ENCODE data around the gene PLXNB2. TPM values are rescaled to one million over a fixed set of nuclear protein-coding genes. Genes with fewer than 3 reads are reported as not detected.

The PLXNB2 gene
- total and polyA plus RNA-seq, 4 donors, result 123 to 310 (median 173) TPM

DNA sequence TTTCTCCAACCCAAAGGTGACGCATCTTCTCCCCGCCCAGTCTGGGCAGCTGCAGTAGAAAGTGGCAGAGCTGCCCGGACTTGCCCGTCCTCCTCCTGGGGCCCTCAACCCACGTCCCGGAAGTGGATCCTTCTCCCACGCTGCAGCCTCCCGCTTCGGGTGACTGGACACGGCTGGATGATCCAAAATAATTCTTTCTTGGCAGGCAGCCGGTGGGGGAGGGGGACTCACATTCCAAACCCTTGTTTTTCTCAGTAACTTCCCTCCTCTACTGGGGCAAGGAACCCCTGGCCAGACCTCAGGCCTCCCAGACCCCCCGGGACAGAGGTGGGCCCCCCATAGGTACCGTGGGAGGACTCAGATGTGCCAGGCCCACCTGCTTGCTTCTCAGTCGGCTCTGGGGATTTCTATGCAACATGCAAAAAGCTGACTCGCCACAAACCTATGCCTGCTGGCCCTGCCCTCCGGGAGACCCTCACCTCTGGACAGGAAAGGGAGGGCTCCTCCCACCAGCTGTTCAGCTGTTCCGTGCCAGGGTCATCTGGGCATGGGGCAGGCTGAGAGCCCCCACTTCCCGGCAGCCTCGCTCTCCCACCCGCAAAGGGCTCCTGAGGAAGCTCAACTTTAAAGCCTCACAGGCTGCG, 1.4 kb downstream of the PLXNB2 start:
- peak overlapping the region; percentile 62 for H3K4me3 ChIP-seq
- peak; percentile 90 to 95 (median 91) for DNase-seq
- 4 to 9% methylated on average over 21 of the region's 21 CpGs for WGBS, 2 donors
- H3K27me3 ChIP-seq (ENCODE audit: control insufficient read depth in 3 of 3, insufficient read depth in 3 of 3, low read length in 2 of 3), result no peaks in the 10 kb centered on the region
- ATAC-seq (ENCODE audit: insufficient read depth, low FRiP score), result peak; percentile 60
- H3K9me3 ChIP-seq (ENCODE audit: control insufficient read depth in 4 of 4, insufficient read depth in 3 of 4, low read length in 3 of 4), result no peaks in the 10 kb centered on the region
- TF ChIP-seq, protein P1, sequence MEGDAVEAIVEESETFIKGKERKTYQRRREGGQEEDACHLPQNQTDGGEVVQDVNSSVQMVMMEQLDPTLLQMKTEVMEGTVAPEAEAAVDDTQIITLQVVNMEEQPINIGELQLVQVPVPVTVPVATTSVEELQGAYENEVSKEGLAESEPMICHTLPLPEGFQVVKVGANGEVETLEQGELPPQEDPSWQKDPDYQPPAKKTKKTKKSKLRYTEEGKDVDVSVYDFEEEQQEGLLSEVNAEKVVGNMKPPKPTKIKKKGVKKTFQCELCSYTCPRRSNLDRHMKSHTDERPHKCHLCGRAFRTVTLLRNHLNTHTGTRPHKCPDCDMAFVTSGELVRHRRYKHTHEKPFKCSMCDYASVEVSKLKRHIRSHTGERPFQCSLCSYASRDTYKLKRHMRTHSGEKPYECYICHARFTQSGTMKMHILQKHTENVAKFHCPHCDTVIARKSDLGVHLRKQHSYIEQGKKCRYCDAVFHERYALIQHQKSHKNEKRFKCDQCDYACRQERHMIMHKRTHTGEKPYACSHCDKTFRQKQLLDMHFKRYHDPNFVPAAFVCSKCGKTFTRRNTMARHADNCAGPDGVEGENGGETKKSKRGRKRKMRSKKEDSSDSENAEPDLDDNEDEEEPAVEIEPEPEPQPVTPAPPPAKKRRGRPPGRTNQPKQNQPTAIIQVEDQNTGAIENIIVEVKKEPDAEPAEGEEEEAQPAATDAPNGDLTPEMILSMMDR (IDR thresholded peaks at IDR 0.05; ENCODE audit: control extremely low read depth, extremely low read depth), result no peak
- peaks cover 8 to 66% (median 55%) of the 10 kb centered on the region in 5 donors for H3K4me1 ChIP-seq (ENCODE audit: control insufficient read depth in 5 of 5, insufficient read depth in 5 of 5, low read length in 5 of 5)
- peak overlapping the region; percentile 59 to 75 for H3K9ac ChIP-seq (ENCODE audit: insufficient read depth in 1 of 2, low read length in 2 of 2)
- peak overlapping the region; percentile 88 to 94 for H3K27ac ChIP-seq (ENCODE audit: low read depth in 1 of 2, low read length in 1 of 2)
- peaks cover 0 to 13% (median 3%) of the 10 kb centered on the region in 4 donors for H3K36me3 ChIP-seq (ENCODE audit: control insufficient read depth in 4 of 4, insufficient read depth in 4 of 4, low read length in 4 of 4)

DNA sequence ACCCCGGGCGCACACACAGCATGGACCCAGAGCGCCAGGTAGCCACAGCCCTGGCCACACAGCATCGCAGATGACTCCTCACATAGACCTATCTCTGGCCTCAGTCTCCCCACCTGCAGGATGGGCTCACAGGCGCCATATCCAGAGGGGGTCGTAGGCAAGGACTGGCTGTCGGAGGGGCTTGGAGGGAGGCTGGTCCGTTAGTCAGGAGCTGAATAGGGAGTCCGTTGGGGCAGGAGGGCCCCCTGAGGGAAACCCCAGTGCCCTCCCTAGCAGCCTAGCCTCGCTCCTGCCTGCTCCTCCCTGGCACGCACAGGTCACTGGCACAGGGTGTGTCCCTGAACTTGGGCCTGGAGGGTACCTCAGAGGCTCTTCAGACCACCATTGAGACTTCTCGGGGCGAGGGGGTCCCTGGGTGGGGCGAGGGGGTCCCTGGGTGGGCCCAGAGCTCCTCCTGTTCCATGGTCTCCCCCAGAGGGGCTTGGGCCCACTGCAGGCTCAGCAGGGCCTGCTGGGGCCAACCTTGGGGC, 2.0 kb downstream of the PLXNB2 start:
- Histone ChIP-seq H3K9ac (ENCODE audit: insufficient read depth in 1 of 2, low read length in 2 of 2) (peak overlapping the region in 1 of 2 donors; percentile 16), H3K27ac (ENCODE audit: low read depth in 1 of 2, low read length in 1 of 2) (peak overlapping the region; percentile 88 to 94), H3K9me3 (ENCODE audit: control insufficient read depth in 4 of 4, insufficient read depth in 3 of 4, low read length in 3 of 4) (no peaks in the 10 kb centered on the region), H3K27me3 (ENCODE audit: control insufficient read depth in 3 of 3, insufficient read depth in 3 of 3, low read length in 2 of 3) (no peaks in the 10 kb centered on the region), H3K4me1 (ENCODE audit: control insufficient read depth in 5 of 5, insufficient read depth in 5 of 5, low read length in 5 of 5) (peaks cover 8 to 72% (median 60%) of the 10 kb centered on the region in 5 donors), H3K4me3 (no peak overlapping the region), H3K36me3 (ENCODE audit: control insufficient read depth in 4 of 4, insufficient read depth in 4 of 4, low read length in 4 of 4) (peaks cover 0 to 17% (median 3%) of the 10 kb centered on the region in 4 donors)
- ATAC-seq (ENCODE audit: insufficient read depth, low FRiP score) (no peak), DNase-seq (no peak)
- WGBS, 2 donors, result 59 to 74% methylated on average over 13 to 14 of the region's 14 CpGs
- TF ChIP-seq, protein P1 (IDR thresholded peaks at IDR 0.05; ENCODE audit: control extremely low read depth, extremely low read depth), result no peak

DNA sequence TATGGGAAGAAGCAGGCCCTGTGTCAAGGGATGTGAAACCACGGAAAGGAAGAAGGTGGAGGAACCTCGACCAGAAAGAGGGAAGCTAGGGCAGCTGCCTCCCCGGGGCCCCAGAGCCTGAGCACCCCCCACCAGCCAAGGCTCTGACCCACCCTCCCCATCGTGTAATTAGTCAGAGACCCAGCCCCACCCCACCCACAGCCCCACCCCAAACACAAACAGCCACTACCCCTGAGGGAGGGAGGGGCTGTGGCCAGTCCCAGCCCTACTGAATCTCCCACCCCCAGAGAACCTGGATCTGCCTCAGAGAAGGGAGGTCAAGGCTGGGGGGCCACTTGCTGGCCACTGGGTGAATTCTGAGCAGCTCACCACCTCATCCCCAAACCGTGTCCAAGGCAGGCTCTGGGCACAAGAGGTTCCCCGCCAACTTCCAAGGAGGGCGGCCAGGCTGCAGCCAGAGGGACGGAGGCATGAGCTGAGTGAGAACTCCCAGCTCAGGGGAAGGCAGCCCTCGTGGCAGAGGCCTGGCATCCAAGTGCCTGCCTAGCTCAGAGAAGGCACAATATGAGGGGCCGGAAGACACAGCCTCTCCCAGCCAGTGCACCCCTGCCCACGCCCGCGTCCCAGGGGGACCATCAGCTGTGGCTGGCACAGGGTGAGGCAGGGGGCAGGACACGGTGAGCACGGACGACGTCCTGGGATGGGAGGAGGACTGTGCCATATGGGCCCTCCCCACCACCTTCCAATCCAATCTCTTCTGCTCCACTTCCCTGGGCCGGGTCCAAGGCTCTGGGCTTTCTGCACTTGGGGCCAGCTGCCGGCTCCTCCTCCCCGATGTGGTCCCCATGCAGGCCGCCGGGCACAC, 2.7 kb downstream of the PLXNB2 start:
- no peak for ATAC-seq (ENCODE audit: insufficient read depth, low FRiP score)
- 39 to 51% methylated on average over 22 of the region's 22 CpGs for WGBS, 2 donors

More for the DNA sequence above, 2.7 kb downstream of the PLXNB2 start:
- Histone ChIP-seq H3K27me3 (ENCODE audit: control insufficient read depth in 3 of 3, insufficient read depth in 3 of 3, low read length in 2 of 3) (no peaks in the 10 kb centered on the region), H3K9me3 (ENCODE audit: control insufficient read depth in 4 of 4, insufficient read depth in 3 of 4, low read length in 3 of 4) (no peaks in the 10 kb centered on the region), H3K36me3 (ENCODE audit: control insufficient read depth in 4 of 4, insufficient read depth in 4 of 4, low read length in 4 of 4) (peaks cover 0 to 17% (median 3%) of the 10 kb centered on the region in 4 donors), H3K9ac (ENCODE audit: insufficient read depth in 1 of 2, low read length in 2 of 2) (peak overlapping the region in 1 of 2 donors; percentile 16), H3K27ac (ENCODE audit: low read depth in 1 of 2, low read length in 1 of 2) (peak overlapping the region; percentile 5 to 94), H3K4me1 (ENCODE audit: control insufficient read depth in 5 of 5, insufficient read depth in 5 of 5, low read length in 5 of 5) (peaks cover 8 to 78% (median 54%) of the 10 kb centered on the region in 5 donors), H3K4me3 (no peak overlapping the region)
- no peak for DNase-seq
- TF ChIP-seq, protein P1 (IDR thresholded peaks at IDR 0.05; ENCODE audit: control extremely low read depth, extremely low read depth), result no peak
